Measurements from ENCODE around the gene DRG2.

The DRG2 gene

GRCh38 chr17:18087610-18088491, at the start of gene DRG2:
TSS of gene DRG2 (plus strand) at chr17:18087948. CDS start at chr17:18088024, 76 bp downstream.
- peak; percentile 90 for DNase-seq

- DNase-seq: peak; percentile 21
These were observed 49.4 kb upstream of the DRG2 start for GRCh38 chr17:18038149-18038850.

DNA sequence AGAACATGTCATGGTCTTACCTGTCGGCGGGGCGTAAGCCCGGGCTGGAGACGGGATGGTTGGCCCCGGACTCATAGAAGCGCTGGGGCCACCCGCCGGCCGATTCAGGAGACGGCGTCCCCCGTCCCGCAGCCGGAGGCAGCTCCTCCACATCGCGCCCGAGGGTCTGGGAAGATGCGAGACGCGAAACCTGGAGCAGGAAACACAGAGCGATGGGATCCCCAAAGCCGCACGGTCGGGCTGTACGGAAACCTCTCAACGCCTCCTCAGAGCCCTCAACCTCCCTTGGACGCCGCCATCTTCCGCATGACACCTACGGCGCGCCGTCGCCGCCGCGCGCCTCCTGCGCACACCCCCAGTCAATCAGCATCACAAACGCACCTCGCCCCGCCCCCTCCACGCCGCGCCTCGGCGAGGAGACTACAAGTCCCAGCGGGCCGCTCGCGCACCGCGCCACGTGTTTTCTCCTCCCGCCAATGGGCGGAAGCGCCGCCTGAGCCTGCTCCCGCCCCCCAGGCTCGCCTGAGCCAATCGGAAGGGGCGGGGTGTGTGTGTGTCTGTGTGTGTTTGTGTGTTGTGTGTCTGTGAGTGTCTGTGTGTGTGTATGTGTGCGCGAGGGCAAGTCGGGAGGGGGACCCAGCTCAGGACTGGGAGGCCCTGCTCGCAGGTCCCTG, 48.8 kb upstream of the DRG2 start, which contains the start of the genes ATPAF2 and GID4:
Gene ATPAF2 (minus strand): TSS at position 308 of the 674 bp plus-strand sequence. CDS start 155 bp downstream, at position 153.
Gene GID4 (plus strand): TSS at position 548 of the 674 bp plus-strand sequence. CDS start 57 bp downstream, at position 605.
- peak; percentile 88 for DNase-seq

DNA sequence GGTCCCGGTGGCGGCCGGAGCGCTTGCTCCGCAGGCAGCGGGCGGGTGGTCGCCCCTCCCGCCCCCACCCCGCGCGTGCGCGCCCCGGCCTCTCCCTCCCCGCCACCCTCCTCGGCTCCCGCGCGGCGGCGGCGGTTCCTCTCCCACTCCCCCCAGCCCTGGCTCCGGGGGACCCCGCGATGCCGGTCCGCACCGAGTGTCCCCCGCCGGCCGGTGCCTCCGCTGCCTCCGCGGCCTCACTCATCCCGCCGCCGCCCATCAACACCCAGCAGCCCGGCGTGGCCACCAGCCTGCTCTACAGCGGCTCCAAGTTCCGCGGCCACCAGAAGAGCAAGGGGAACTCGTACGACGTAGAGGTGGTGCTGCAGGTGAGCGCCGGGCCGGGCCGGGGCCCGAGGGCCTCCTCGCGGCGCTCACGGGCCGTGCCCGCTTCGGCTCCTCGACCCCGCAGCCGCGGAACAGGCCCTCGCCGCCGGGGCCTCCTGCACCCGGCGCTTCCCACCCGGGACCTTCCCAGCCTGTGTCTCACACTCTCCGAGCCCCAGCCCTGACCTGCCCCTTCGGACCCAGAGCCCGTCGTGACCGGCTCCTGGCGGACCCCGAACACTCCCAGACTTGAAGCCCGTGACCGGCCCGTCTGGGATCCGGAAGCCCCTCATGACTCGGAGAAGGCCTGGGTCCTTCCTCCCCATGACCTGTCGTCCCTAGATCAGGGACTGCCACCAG, 48.0 kb upstream of the DRG2 start:
- no peak for DNase-seq

DNA sequence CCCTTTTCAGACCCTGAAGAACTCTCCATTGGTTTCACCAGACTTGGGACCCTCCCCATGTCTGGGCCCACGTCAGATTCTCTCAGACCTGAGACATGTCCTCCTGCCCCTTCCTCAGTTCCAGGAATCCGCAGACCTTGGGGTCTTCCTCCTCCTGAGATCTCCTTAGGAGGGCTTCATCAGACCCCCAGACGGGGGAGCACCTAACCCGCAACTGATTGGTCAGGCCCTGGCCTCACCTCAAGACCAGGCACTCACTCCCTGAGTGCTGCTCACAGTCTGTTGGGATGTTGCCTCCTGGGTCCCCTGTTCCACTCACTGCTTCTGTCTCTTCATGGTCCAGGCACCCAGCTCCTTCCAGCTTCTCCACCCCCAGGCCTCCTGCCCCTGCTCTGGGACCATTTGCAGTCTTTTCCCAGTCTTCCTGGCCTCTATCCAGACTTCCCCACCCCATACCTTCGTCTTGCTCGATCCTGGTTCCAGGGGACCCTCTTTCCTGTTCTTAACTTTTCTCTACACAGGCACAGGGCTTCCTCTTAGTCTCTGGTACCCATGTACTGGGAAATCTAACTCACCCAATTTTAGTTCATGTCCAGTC, 47.4 kb upstream of the DRG2 start:
- DNase-seq: no peak

DNA sequence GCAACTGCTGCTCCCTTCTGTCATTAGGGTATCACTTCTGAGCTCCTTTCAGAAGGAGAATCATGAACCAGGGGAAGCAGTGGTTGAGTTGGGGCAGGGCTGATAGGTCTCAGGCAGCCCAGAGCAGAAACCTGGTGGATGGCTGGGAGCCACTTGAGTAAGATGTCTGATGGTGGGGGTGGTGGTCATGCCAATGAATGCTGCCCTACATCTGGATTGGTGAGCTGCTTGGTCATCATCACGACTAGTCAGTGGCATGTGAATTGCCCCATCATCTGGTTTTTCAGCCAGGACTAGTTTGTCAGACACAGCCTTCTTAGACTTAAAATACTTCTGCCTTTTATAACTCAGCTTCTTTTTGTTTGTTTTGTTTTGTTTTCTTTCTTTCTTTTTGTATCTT, 46.0 kb upstream of the DRG2 start:
- DNase-seq: no peak

DNA sequence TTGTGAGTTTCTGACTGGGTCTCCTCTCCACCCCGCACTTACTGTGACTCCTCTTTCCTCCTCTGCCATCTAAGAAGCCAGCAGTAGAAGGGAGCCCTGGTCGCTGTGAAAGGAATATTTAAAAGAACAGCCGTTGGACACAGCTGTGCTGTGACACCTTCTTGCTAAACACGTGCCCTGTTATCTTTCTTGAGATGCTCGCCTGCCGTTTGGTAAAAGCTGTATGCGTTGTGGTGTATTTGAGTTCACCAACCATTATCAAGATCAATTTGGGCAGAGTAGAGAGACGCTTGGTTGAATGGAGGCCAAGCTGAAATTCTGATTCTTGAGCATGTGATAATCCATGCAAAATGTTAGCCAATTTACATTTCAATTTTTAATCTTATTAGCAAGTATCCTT, 44.8 kb upstream of the DRG2 start:
- no peak for DNase-seq

GRCh38 chr17:18043491-18043890, 44.3 kb upstream of the DRG2 start:
- peak; percentile 4 for DNase-seq

- no peak for DNase-seq
These were observed 43.1 kb upstream of the DRG2 start for GRCh38 chr17:18044609-18045008.

GRCh38 chr17:18045691-18046350, 41.9 kb upstream of the DRG2 start:
- no peak for DNase-seq

DNA sequence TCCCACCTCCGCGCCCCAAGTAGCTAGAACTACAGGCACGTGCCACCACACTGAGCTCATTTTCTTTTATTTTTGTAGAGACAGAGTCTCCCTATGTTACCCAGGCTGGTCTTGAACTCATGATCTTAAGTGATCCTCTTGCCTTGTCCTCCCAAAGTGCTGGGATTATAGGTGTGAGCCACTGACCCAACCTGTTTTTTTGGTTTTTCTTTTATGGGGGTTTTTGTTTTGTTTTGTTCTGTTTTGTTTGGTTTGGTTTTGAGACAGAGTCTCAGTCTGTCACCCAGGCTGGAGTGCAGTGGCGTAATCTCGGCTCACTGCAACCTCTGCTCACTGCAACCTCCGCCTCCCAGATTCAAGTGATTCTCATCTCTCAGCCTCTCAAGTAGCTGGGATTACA, 32.2 kb upstream of the DRG2 start:
- DNase-seq: no peak

GRCh38 chr17:18056214-18056613, 31.5 kb upstream of the DRG2 start:
- no peak for DNase-seq

- DNase-seq: no peak
These were observed 28.5 kb upstream of the DRG2 start for GRCh38 chr17:18059283-18059682.

- no peak for DNase-seq
These were observed 23.7 kb upstream of the DRG2 start for GRCh38 chr17:18064053-18064452.

DNA sequence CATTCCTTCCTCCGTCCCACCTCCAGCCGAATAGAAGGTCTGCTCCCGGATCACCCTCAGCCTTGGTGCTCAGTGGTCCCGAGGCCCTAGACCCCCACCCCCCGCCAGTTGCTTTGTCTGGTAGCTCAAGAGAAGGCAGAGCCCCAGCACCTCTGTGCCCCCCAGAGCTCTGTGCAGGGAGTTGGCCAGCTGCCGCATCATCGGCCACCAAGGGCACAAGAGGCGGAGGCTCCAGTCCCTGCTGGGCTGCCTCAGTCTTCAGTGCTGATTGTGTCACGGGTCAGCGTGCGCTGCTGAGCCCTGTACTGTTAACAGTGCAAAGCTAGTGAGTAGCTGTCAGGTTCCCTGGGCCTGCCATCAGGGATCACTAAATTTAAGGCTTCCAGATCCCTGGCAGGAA, 22.2 kb upstream of the DRG2 start:
- no peak for DNase-seq

- DNase-seq: no peak
These were observed 20.9 kb upstream of the DRG2 start for GRCh38 chr17:18066866-18067265.

DNA sequence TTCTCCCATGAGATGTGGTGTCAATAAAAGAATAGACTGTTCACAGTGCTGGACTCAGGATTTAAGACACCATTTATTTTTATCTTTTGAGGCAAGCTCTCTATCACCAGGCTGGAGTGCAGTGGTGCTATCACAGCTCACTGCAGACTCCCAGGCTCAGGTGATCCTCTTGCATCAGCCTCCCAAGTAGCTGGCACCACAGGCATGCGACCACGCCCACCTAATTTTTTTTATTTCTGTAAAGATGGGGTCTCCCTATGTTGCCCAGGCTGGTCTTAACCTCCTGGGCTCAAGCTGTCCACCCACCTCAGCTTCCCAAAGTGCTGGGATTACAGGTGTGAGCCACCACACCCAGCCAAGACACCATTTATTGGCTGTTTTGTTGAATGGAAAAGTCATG, 18.6 kb upstream of the DRG2 start:
- no peak for DNase-seq

DNA sequence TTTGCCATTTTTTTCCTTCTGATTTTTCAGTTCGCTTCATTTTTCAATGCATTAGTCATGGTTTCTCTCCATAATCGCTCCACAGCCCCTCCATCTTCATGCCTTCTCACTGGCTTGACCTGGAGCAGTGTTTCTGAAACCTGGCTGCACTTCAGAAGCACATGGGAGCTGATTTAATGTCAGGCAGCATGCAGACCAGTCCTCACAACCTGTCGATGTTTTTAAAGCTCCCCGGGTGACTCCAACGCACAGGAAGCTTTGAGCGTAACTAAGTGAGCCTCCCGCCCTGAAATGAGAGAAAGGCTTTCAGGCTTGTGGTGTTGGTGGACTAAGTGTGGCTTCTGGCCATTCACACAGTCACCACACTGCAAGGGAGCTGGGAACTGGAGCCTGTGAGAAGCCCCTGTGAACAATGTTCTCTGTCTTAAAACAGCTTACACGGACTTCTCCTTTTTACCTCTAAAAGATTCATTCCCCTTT, 16.8 kb upstream of the DRG2 start:
- peak; percentile 14 for DNase-seq

GRCh38 chr17:18071751-18072150, 16.0 kb upstream of the DRG2 start:
- DNase-seq: no peak

DNA sequence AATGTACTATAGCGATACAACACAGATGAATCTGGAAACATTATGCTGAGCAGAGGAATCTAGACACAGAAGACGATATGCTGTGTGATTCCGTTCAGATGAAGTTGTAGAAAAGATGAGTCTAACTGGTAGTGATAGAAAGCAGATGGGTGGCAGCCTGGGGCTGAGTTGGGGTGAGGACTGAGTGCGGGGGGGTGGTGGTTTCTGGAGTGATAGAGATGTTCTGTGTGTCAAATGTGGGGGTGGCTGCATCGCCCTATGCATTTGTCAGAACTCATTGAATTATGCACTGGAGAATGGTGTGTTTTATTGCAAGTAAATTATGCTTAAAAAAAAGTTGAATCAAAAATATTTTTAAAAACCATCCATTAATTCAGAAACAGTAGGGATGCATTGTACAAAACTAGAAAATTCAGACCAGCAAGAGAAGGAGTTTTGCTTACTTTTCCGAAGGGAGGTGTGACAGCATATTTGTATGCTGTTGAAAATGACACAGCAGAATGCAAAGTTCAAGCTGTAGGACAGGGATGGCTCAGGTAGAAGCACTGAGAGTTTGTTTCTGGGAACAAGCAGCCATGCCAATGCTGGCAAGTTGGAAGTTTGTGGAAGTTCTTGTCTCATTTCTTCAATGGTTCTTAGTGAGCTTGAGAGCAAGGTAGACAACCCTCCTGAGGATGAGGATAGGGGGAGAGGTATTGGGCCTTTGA, 13.0 kb upstream of the DRG2 start:
- DNase-seq: no peak

DNA sequence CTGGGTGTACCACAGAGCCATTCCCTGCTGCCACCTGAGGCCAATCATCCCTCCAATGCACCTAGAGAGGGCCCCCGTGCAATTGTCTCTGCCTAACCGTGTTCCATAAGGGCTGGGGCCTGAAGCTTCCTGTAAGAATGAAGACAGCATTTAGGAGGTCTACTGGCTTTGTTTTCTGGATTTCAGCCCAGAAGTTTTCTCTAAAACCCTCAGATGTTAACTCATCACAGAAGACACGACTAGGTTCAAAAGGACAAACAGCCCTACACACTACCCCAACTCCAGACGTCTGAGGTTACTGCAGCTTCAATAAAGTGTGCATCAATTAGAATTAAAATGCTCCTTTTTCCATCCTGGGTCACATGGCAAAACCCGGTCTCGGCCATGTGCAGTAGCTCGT, 10.8 kb upstream of the DRG2 start:
- no peak for DNase-seq

Data from kidney glomerular epithelial cell (primary cell).